Glomerular visceral epithelial cell (primary cell): ENCODE data around the gene SIT1.
A peak's percentile ranks its signal among the peaks of the same experiment; 100 is the strongest.
"Not testable (repeated sequence)": the region's sequence is repeated elsewhere in the genome, so short reads cannot be mapped to it uniquely, and the experiment has no call there.

Experiments
- DNase-seq: peaks from one replicate; pipeline ENCODE4 v3.0.0-alpha.2; 2016; ENCODE audit errors: extremely low spot score

SIT1 gene

DNA sequence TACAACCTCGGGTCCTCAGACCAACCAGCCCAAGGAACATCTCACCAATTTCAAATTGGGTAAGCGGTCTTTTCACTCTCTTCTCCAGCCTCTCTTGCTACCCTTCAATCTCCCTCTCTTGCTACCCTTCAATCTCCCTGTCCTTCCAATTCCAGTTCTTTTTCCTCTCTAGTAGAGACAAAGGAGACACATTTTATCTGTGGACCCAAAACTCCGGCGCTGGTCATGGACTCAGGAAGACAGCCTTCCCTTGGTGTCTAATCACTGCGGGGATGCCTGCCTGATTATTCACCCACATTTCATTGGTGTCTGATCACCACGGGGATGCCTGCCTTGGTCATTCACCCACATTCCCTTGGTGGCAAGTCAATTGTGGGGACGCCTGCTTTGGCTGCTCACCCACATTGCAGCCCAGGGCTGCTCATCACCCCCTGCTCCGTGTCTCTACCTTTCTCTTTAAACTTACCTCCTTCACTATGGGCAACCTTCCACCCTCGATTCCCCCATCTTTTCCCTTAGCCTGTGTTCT lies 13.2 kb downstream of the SIT1 start:
- not testable (repeated sequence) for DNase-seq

DNA sequence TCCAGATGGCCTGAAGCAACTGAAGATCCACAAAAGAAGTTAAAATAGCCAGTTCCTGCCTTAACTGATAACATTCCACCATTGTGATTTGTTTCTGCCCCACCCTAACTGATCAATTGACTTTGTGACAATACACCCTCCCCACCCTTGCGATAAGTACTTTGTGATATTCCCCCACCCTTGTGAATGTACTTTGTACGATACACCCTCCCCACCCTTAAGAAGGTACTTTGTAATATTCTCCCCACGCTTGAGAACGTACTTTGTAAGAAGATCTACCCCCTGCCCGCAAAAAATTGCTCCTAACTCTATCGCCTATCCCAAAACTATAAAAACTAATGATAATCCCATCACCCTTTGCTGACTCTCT lies 13.9 kb downstream of the SIT1 start:
- DNase-seq = not testable (repeated sequence)

DNA sequence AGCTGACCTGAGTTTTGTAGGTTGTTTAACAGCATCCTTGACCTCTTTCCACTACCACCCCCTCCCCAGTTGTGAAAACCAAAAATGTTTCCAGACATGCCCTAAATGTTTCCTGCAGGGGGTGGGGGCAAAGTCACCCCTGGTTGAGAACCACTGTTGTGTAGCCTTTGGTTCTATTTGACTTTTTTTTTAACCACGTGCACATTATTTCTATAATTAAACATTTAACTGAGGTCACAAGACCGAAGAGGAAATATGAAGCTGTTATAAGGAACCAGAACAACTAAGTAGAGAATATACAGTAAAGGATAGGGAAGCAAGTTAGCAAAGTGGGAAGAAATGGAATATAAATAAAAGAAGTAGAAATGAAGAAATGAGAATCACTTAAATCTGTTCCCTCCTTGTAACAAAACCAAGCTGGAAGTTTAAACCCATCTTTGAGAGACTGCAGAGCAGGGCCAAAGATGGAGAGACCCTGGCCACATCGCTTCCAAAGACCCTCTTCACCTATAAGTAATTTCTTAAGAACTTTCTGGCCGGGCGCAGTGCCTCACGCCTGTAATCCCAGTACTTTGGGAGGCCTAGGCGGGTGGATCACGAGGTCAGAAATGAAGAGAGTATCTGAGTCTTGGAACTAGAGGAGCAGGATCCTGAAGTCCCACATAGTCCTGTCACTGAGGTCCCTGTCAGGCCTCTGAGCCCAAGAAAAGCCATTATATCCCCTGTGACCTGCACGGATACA lies 14.4 kb downstream of the SIT1 start:
- DNase-seq = no peak

DNA sequence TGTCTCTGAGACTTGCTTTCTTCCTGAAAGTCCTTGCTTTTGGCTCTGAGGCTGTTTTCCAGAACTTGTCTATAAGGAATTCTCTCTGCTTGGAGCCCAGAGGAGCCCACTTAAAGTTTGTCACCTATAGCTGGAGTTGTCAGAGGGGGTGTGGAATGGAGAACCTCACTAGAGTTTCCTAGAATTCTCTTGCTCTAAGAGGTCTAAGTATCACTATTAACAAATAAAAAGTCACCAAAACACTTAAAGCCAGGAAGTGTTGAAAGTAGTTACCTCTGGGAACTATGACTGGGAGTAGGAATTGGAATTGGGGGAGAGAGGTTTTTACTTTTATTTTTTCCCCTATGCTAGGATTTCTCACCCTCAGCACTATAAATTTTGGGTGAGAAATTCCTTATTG lies 15.0 kb downstream of the SIT1 start:
- DNase-seq = no peak

DNA sequence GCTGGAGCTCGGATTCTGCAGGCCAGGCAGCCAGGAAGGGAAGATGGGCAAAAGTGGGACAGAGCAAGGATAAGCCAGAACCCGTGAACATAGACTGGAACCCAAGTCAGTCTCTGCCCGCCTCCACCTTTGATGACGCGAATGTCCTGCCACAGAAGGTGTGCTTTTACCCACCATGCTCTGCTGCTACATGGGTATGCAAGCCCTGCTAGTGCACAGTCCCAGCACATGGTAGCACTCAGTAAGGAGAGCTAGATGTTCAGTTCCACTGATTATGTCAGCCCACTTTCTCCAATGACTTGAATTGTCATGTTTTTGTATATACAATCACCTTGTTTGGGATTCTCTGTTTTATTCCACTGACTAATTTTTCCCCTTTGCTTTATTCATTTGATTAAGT lies 21.1 kb downstream of the SIT1 start:
- no peak for DNase-seq

DNA sequence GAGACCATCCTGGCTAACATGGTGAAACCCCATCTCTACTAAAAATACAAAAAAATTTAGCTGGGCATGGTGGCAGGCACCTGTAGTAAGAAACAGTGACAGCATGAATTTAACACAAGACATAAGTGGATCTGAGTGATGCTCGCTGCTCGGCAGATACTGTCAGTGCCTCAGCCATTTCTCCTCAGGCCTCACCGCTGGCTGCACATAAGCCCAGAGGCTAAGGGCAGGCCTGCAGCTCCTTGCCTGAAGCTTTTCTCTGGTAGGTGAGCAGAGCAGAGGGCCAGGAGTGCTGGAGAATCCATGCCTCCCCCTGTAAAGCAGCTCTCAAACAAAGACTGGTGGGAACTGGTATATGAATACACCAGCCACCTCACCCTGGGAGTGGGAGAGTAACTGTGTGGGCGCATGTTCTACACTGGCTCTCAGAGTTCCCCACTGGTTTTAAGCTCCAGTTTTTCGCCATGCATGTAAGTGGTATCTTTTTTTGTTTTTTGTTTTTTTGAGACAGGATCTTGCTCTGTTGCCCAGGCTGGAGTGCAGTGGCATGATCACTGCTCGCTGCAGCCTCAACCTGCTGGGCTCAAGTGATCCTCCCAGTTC lies 22.2 kb downstream of the SIT1 start:
- DNase-seq = no peak

DNA sequence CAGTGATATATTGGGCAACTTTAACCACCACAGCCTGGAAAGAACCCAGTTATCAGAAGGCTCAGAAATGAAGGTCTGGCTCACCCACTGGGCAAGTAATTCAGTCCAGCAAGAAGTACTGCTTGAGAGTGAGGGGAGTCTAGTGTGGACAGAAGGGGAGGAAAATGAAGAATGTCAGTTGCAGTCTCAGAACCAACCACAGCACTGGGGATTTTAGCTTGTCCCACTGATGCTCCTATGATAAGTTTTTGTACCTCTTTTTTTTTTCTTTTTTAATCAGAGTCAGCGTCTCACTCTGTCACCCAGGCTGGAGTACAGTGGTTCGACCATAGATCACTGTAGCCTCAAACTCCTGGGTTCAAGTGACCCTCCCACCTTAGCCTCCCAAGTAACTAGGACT lies 23.2 kb downstream of the SIT1 start:
- no peak for DNase-seq

DNA sequence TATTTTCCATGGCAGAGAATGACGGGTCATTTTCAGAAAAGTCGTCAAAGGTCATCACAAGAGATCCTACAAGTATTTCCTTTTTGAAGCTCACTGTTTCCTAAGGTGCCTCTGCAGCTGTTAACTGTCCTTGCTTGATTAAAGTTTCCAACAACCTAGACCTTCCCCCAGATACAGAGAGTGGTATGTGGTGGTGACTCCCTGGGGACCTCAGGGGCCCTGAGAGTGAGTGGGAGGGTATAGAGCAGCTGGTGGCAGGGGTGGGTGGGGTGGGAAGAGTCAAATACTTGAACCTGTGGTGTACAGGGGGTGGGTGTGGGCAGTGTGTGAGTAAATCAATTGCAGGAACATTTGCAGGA lies 31.0 kb downstream of the SIT1 start:
- DNase-seq = no peak

DNA sequence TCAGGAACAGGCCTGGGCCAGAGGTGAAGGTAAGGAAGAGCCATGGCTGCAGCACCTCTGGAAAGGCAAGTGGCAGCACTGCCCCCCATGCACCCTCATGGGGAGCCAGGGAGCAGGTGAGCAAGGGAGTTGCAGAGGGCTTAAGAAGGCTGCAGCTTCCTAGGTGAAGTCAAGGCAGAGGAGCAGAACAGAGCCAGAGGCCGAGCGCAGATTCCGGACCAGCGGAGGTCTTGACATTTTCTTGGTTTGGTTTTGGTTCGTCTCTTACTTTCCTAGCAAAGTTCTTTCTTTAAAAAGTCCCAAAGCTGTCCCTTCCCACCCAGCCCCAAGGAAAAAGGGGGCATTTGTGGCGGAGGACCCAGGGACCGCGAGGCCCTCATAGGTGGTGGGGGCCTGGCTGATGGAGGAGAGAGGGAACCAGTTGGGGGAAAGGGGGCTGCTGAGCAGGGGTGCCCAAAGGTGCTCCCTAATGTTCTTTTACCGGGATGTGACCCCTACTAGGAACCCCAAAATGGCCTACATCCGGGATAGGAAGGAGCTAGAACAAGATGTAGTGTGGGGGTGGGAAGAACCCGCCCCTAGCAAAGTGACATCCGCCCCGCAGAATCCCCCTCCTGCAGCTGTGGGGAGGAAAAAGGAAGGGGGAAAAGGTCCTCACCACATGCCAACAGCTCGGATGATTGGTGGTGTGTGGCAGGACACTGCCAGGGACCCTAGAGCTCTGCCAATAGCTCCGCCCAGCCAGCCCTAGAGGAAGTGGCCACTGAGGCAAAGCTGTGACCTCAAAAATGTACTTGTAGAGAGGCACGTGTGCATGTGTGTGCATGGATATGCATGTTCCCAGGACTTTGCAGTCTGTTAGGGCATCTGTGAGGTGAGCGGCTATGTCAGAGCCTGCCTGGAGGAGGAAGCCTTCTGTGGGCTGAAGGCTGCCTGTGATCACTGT lies 31.6 kb downstream of the SIT1 start:
- no peak for DNase-seq

DNA sequence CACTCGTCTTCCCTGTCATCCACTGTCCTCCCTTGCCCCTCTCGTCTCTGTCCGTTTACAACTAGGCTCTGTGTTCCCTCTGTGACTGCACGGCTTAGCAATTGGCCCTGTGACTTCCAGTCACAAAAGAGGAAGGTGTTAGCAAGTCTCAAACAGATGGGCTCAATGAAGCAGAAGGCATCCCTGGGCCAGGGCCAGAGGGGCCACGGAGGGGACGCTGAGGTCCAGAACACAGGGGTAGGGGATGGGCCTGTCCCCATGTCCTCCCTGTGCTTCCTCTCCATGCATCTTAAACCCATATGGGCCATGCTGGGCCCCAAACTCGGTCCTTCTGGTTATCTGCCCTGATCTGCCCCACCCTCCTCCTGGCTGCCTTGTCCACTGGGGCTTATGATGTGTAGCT lies 32.4 kb downstream of the SIT1 start, which contains the start of gene CD72:
Gene CD72 (minus strand): TSS at position 89 of the 403 bp plus-strand sequence. CDS start 110 bp downstream, outside the sequence.
- no peak for DNase-seq

DNA sequence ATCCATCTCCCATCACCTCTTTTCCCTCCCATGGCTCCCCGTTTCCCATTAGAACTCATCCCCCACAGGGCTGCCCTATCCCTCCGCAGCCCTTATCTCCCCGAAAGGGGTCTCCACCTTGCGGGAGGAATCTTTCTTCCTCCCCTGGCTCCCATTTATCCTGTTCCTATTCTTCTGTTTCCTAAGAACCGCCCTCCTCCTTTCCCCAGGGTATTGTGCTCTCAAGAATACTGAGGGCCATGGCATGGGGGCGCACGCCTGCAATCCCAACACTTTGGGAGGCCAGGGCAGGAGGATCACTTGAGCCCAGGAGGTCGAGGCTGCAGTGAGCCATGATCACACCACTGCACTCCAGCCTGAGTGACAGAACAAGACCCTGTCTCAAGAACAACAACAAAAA lies 33.2 kb downstream of the SIT1 start:
- no peak for DNase-seq

DNA sequence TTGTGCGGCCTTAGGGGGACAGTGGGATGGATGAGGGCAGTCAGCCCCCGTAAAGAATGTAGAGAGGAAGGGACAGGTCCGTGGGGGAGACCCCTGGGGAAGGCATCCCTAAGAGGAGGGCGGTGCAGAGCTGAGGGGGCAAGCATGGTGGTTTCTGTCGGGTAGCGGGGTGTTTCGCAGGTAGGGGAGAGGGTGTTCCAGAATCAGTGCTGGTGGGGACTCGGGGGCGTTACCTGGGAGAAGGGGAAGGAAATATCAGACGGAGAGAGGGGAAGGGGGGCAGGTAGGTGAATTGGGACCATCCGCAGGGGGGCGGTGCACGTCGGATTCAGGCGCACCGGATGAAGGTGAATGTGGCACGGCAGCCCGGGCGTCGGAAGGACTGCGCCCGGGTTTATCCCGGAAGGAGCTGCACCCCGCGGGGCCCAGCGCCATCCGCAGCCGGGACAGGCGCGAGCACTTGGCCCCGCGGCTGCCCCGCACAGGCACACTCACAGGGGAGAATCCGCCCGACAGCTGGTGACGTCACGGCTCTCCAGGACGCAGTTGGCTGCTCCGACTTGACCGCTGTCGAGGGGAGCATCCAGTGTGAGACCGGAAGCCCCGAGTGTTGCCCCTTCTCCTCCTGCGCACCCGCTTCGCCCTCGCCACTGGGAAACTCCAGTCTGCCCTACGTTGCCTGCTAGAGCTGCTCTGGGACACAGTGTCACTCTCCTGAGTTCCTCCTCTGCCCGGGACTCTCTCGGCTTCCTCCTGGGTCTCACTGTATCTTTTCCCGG lies 33.9 kb downstream of the SIT1 start:
- DNase-seq = peak; percentile 34

DNA sequence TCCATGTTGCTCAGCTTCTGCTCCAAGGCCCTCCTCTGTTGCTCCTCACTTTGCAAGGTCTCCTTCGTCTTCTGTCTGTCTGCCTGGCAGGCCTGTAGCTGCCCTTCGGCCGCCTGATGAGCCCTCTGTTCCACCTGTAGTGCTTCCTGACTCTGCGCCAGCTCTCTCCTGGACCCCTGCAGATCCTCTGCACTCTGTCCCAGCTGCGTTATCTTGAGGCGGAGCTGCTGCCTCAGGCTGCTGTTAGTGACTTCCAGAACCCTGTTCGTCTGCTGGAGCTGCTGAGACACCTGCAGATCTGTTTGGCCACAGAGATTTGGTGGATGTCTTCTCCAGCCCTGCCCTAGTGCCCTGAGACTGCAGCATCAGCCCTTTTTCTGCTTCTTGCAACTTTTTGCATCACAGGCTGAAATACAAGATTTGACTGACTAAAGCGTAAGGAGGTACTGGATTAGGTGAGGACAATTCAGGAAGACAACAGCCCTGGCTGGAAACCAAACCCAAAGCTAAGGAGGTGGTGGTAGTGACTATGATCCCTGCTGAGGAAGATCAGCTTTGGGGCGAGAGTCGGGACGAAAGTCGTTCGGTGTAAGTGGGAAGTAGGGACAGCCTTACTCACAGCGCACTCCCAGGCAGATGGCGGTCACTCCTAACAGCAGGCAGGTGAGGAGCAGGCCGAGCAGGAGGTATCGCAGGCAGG lies 34.6 kb downstream of the SIT1 start:
- DNase-seq = no peak

DNA sequence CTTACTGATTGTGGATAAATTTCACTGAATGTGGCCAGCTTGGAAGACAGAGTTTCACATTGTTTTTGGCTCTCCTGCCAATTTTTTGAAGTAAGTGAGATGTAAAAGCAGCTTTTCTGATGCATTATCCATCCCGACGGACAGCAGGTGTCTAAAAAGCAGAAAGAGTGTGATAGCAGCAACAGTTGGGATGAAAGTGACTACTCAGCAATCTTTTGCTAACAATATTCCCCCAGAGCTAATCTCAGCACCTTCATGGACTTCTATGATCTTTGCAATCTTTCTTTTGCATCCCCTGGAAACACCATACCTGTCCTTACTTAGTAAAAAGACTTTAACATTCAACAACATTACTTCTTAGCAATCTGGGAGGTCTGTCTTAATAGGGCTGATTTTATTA lies 37.9 kb downstream of the SIT1 start:
- no peak for DNase-seq

DNA sequence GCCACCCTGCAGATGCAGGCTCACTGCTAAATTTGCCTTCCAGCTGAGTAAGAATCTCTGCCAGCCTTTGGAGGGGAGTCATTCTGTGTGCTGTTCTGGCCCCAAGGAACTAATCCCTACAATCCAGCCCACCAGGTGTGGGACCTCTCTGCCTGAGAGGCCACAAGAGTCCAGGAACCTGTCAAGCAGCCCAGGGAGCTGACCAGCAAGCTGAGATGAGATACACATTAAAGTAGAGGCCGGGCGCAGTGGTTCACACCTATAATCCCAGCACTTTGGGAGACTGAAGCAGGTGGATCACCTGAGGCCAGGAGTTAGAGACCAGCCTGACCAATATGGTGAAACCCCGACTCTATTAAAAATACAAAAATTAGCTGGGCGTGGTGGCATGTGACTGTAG lies 38.7 kb downstream of the SIT1 start:
- DNase-seq = not testable (repeated sequence)

DNA sequence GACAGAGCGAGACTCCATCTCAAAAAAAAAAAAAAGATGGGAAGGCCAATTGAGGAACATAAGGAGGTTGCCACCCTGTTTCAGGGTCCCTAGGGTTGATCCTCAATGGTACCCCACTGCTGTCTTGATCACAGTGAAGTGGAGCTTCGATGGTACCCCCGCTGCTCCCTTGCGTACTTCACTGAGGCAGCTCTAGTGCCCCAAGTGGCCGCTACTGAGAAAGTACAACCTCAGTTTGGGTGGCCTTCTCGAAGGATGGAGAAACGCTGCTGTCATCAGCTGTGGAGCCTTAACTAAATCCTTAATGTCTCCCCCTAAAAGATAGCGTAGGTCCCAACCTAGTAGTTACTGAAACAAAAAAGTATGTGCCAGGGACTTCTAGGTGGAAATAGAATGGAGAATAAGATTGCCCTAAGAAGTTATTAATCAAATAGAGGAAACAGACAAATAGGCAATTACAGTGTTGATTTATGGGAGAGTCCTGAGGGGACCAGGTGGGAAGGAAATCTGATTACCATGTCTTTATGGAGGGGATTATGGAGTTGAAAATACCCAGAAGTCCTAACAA lies 39.4 kb downstream of the SIT1 start:
- peak; percentile 28 for DNase-seq

DNA sequence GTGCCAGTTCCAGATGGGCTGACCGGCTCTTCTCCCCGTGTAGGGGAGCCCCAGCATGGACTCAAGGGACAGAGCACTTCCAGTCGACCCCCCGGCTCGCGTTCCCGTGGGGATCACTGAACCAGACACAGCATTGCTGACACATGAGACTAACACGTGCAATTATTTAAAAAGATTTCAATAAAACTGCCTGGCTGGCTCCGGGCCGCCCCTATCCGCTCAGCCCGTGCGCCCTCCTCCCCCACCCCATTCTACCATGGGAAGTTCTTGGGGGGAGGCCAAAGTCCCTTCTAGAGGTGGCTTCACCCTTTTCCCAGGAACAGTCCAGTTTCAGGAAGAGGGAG lies 40.9 kb downstream of the SIT1 start:
- no peak for DNase-seq

DNA sequence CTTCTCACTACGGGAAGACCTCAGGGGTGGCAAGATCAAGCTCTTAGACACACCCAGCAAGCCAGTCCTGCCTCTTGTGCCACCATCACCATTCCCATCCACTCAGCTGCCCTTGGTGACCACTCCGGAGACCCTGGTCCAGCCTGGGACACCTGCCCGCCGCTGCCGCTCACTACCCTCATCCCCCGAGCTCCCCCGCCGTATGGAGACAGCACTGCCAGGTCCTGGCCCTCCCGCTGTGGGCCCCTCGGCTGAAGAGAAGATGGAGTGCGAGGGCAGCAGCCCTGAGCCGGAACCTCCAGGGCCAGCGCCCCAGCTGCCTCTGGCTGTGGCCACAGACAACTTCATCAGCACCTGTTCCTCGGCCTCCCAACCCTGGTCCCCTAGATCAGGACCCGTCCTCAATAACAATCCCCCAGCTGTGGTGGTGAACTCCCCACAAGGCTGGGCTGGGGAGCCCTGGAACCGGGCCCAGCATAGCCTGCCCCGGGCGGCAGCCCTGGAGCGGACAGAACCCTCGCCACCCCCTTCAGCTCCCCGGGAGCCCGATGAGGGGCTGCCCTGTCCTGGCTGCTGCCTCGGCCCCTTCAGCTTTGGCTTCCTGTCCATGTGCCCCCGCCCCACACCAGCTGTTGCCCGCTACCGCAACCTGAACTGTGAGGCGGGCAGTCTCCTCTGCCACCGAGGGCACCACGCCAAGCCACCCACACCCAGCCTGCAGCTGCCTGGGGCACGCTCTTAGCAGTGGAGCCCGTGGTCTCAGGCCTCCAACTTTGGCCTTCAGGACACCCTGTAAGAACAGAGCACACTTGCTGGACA lies 41.5 kb downstream of the SIT1 start:
- no peak for DNase-seq

DNA sequence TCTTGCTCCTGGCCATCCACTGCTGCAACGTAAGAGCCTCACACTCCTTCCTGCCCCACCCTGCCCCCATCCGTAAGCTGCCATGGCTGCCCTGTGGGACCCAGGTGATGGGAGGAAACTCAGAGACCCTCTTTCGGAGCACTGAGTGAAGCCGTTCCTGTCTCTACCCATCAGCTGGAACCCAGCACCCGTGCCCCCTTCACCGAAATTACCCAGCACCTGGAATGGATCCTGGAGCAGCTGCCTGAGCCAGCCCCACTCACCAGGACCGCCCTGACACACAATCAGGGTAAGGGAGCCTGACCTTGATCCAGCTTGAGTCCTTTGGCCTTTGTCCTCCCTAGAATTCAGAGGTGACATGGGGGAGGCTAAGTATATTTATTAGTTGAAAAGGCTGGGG lies 42.5 kb downstream of the SIT1 start:
- DNase-seq = no peak

DNA sequence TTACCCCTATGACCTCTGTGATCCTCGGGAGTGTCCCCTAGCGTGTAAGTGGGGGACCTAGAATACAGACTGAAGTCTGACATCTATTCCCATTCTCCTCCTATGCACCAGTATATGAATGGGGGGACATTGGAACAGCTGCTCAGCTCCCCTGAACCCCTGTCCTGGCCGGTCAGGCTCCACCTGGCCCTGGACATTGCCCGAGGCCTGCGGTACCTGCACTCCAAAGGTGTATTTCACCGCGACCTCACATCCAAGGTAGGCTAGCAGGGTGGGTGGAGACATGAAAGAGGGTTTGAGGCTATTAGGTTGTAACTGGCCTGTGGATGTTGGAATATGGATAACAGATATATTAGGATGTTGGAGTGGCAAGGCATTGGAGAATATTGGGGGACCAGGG lies 44.0 kb downstream of the SIT1 start:
- DNase-seq = no peak
